Gastroesophageal sphincter (tissue), 4 donors: ENCODE measurements around the gene ARMC7. TPM values are rescaled to one million over a fixed set of nuclear protein-coding genes. Genes with fewer than 3 reads are reported as not detected.

Source experiments
- ATAC-seq: fragments of 150-250 bp; one replicate; pipeline ENCODE4 v1.9.1; 2016; ENCODE audit warnings: mild to moderate bottlenecking, moderate library complexity
- H3K27ac ChIP-seq, 4 donors: fragments of 200-600 bp; sonication (generic) in 3 of 4; 1 replicate in 3 of 4; 2 replicates in 1 of 4; pipeline ENCODE4 v1.5.1; 2016 to 2019
- H3K27me3 ChIP-seq: fragments of 200-600 bp; sonication (generic); one replicate; pipeline ENCODE4 v1.5.1; 2019
- H3K36me3 ChIP-seq, 2 donors: fragments of 200-600 bp; sonication (generic); one replicate each; pipeline ENCODE4 v1.5.1; 2019; ENCODE audit warnings: control low read depth in 1 of 2
- H3K4me1 ChIP-seq, 3 donors: fragments of 200-600 bp; sonication (generic); 1 replicate in 2 of 3; 2 replicates in 1 of 3; pipeline ENCODE4 v1.5.1; 2016 to 2019; ENCODE audit warnings: control low read depth in 2 of 3
- H3K4me3 ChIP-seq, 2 donors: fragments of 200-600 bp; sonication (generic); one replicate each; pipeline ENCODE4 v1.5.1; 2019; ENCODE audit warnings: mild to moderate bottlenecking in 1 of 2, moderate library complexity in 1 of 2
- H3K9me3 ChIP-seq, 3 donors: fragments of 200-600 bp; sonication (generic); one replicate each; pipeline ENCODE4 v1.5.1; 2017 to 2019; ENCODE audit warnings: control low read depth in 2 of 3
- CTCF ChIP-seq, 4 experiments: fragments of 200-600 bp in 2 of 4; fragments of 450-650 bp in 2 of 4; sonication (generic) in 1 of 4; IDR thresholded peaks; one replicate each; pipeline ENCODE4 v1.5.1; 2017 to 2019; ENCODE audit warnings: antibody characterized with exemption in 4 of 4, mild to moderate bottlenecking in 2 of 4, moderate library complexity in 2 of 4
- EP300 ChIP-seq: sonication (generic); formaldehyde crosslinking; IDR thresholded peaks from one replicate; pipeline ENCODE4 v1.6.1; 2017; ENCODE audit warnings: antibody characterized with exemption, mild to moderate bottlenecking
- POLR2A ChIP-seq, 2 donors: fragments of 450-650 bp; IDR thresholded peaks; one replicate each; pipeline ENCODE4 v1.6.1; 2017; ENCODE audit warnings: antibody characterized with exemption in 2 of 2, mild to moderate bottlenecking in 2 of 2, moderate library complexity in 1 of 2
- POLR2AphosphoS5 ChIP-seq: sonication (generic); formaldehyde crosslinking; IDR thresholded peaks from one replicate; pipeline ENCODE4 v1.6.1; 2017; ENCODE audit warnings: antibody characterized with exemption
- WGBS, 2 donors: methylation state at CpG; one replicate each; pipeline ENCODE4 v1.1.5; 2018; ENCODE audit warnings: low coverage in 1 of 2; 5-methylcytosine and 5-hydroxymethylcytosine counted together
- small RNA-seq, 4 donors: library from RNA; depleted of rRNA; stranded (forward); fragments of <200 nt; gene quantifications; one replicate each; pipeline ENCODE3, GENCODE V24; 2016
- total RNA-seq, 4 donors: library from RNA; depleted of rRNA; stranded (reverse); fragments of >200 nt; gene quantifications; one replicate each; pipeline ENCODE4 v1.1.0, GENCODE V29; 2016

The ARMC7 gene
- total RNA-seq, 4 donors from 2014 or later: 2.4 to 6.1 (median 3.9) TPM

- peaks cover 0 to 31% (median 0%) of the 10 kb centered on the region in 3 donors for H3K4me1 ChIP-seq
- H3K9me3 ChIP-seq: no peaks in the 10 kb centered on the region
- H3K4me3 ChIP-seq: no peak overlapping the region
- WGBS, 2 donors: 86 to 88% methylated on average over 1 to 4 of the region's 4 CpGs
- H3K36me3 ChIP-seq: peaks cover 0 to 86% of the 10 kb centered on the region in 2 donors
- no peaks in the 10 kb centered on the region for H3K27me3 ChIP-seq
- ATAC-seq: no peak
- H3K27ac ChIP-seq: no peak overlapping the region
- TF ChIP-seq EP300 (no peak), CTCF (IDR thresholded peaks at IDR 0.05) (no peak), POLR2AphosphoS5 (no peak), POLR2A (IDR thresholded peaks at IDR 0.05) (no peak)
Observed at GRCh38 chr17:75168998-75169397, 59.2 kb downstream of the ARMC7 start.

GRCh38 chr17:75173526-75173925 lies 63.8 kb downstream of the ARMC7 start:
- no peaks in the 10 kb centered on the region for H3K9me3 ChIP-seq
- no peak for ATAC-seq
- peaks cover 0 to 85% of the 10 kb centered on the region in 2 donors for H3K36me3 ChIP-seq
- no peak overlapping the region for H3K27ac ChIP-seq
- no peak for TF ChIP-seq POLR2AphosphoS5
- H3K4me1 ChIP-seq: peaks cover 0 to 64% (median 0%) of the 10 kb centered on the region in 3 donors
- no peaks in the 10 kb centered on the region for H3K27me3 ChIP-seq
- H3K4me3 ChIP-seq: no peak overlapping the region
- 72% methylated on average over 3 of the region's 4 CpGs; no CpG with 5 or more reads in 1 of the 2 donors for WGBS, 2 donors

DNA sequence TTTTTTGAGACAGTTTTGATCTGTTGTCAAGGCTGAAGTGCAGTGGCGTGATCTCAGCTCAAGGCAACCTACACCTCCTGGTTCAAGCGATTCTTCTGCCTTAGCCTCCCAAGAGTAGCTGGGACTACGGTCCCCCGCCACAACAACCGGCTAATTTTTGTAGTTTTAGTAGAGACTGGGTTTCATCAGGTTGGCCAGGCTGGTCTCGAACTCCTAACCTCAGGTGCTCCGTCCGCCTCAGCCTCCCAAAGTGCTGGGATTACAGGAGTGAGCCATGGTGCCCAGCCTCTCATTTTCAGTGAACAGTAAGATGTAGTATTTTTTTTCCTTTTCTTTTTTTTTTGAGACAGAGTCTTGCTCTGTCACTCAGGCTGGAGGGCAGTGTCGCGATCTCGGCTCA lies 65.2 kb downstream of the ARMC7 start:
- H3K4me1 ChIP-seq: peaks cover 0 to 78% (median 5%) of the 10 kb centered on the region in 3 donors
- TF ChIP-seq POLR2AphosphoS5 (no peak), POLR2A (IDR thresholded peaks at IDR 0.05) (no peak), CTCF (IDR thresholded peaks at IDR 0.05) (no peak), EP300 (no peak)
- WGBS, 2 donors: 90 to 92% methylated on average over 5 to 8 of the region's 11 CpGs
- H3K4me3 ChIP-seq: no peak overlapping the region
- peaks cover 0 to 90% of the 10 kb centered on the region in 2 donors for H3K36me3 ChIP-seq
- H3K27me3 ChIP-seq: no peaks in the 10 kb centered on the region
- no peak overlapping the region for H3K27ac ChIP-seq
- ATAC-seq: no peak
- no peaks in the 10 kb centered on the region for H3K9me3 ChIP-seq

GRCh38 chr17:75176625-75177024 lies 66.9 kb downstream of the ARMC7 start:
- no peak for TF ChIP-seq POLR2A (IDR thresholded peaks at IDR 0.05)
- no peak for TF ChIP-seq CTCF (IDR thresholded peaks at IDR 0.05)
- TF ChIP-seq EP300: no peak
- no peak for TF ChIP-seq POLR2AphosphoS5
- H3K27ac ChIP-seq: no peak overlapping the region
- no peak for ATAC-seq
- H3K4me3 ChIP-seq: no peak overlapping the region
- WGBS, 2 donors: 81 to 92% methylated on average over 4 of the region's 5 CpGs
- H3K36me3 ChIP-seq: peaks cover 0 to 78% of the 10 kb centered on the region in 2 donors
- no peaks in the 10 kb centered on the region for H3K27me3 ChIP-seq
- H3K4me1 ChIP-seq: peaks cover 0 to 85% (median 10%) of the 10 kb centered on the region in 3 donors
- H3K9me3 ChIP-seq: no peaks in the 10 kb centered on the region

GRCh38 chr17:75178453-75178852 lies 68.7 kb downstream of the ARMC7 start:
- Histone ChIP-seq H3K4me1 (peaks cover 0 to 73% (median 10%) of the 10 kb centered on the region in 3 donors), H3K9me3 (no peaks in the 10 kb centered on the region), H3K27ac (no peak overlapping the region), H3K27me3 (no peaks in the 10 kb centered on the region), H3K36me3 (peaks cover 0 to 62% of the 10 kb centered on the region in 2 donors), H3K4me3 (no peak overlapping the region)
- no peak for TF ChIP-seq EP300
- TF ChIP-seq POLR2A (IDR thresholded peaks at IDR 0.05): no peak
- TF ChIP-seq POLR2AphosphoS5: no peak
- ATAC-seq: no peak
- 87 to 92% methylated on average over 2 to 4 of the region's 6 CpGs for WGBS, 2 donors

Small RNA genes lying within 50 kb of the gene (small RNA-seq; reads per million reads assigned to genes)
- gene AC111186.1 (0 reads per million in 4 donors), gene RF00019 (0 reads per million in 4 donors)

Other genes with a start within 250 kb of the ARMC7 start
- gene FDXR, start 237.0 kb upstream of the ARMC7 start, total RNA-seq: 1 to 10 TPM; 3.6 to 7.8 (median 4.6) TPM
- under 1 TPM in 1 of 4 donors, not detected in 3; 0.37 TPM for gene FADS6, start 216.3 kb upstream of the ARMC7 start, total RNA-seq
- not detected for gene USH1G, start 186.7 kb upstream of the ARMC7 start, total RNA-seq
- gene OTOP2, start 185.7 kb upstream of the ARMC7 start, total RNA-seq: not detected
- gene OTOP3, start 174.1 kb upstream of the ARMC7 start, total RNA-seq: under 1 TPM in 2 of 4 donors, not detected in 2; 0.31 to 0.82 TPM
- 10 to 100 TPM in 2 of 4 donors, 1 to 10 TPM in 2; 4.6 to 21.9 (median 10.8) TPM for gene HID1, start 137.2 kb upstream of the ARMC7 start, total RNA-seq
- gene CDR2L, start 122.3 kb upstream of the ARMC7 start, total RNA-seq: 10 to 100 TPM; 11.8 to 35.3 (median 18.1) TPM
- 100 to 1,000 TPM in 1 of 4 donors, 10 to 100 TPM in 3; 36.6 to 112 (median 50.5) TPM for gene MRPL58, start 97.3 kb upstream of the ARMC7 start, total RNA-seq
- gene ATP5PD, start 63.0 kb upstream of the ARMC7 start, total RNA-seq: 100 to 1,000 TPM; 213 to 337 (median 307) TPM
- gene KCTD2, start 62.7 kb upstream of the ARMC7 start, total RNA-seq: 10 to 100 TPM; 27.1 to 39.7 (median 28.8) TPM
- gene SLC16A5, start 22.0 kb upstream of the ARMC7 start, total RNA-seq: 1 to 10 TPM; 4.0 to 6.9 (median 5.2) TPM
- gene NT5C, start 21.8 kb downstream of the ARMC7 start, total RNA-seq: 100 to 1,000 TPM in 2 of 4 donors, 10 to 100 TPM in 2; 74.5 to 121 (median 99.6) TPM
- gene JPT1, start 44.5 kb downstream of the ARMC7 start, total RNA-seq: 10 to 100 TPM in 3 of 4 donors, 1 to 10 TPM in 1; 9.3 to 48.5 (median 25.0) TPM
- gene SUMO2, start 73.0 kb downstream of the ARMC7 start, total RNA-seq: 10 to 100 TPM; 67.7 to 95.2 (median 69.9) TPM
- 10 to 100 TPM; 19.6 to 62.3 (median 22.3) TPM for gene NUP85, start 95.7 kb downstream of the ARMC7 start, total RNA-seq
- gene GGA3, start 151.6 kb downstream of the ARMC7 start, total RNA-seq: 10 to 100 TPM; 19.5 to 27.8 (median 24.5) TPM
- 10 to 100 TPM; 35.0 to 46.4 (median 38.3) TPM for gene MRPS7, start 151.9 kb downstream of the ARMC7 start, total RNA-seq
- gene MIF4GD, start 161.3 kb downstream of the ARMC7 start, total RNA-seq: 10 to 100 TPM; 28.5 to 50.7 (median 44.4) TPM
- 10 to 100 TPM in 3 of 4 donors, 1 to 10 TPM in 1; 7.3 to 14.5 (median 13.4) TPM for gene SLC25A19, start 179.5 kb downstream of the ARMC7 start, total RNA-seq